Anterior cingulate cortex (tissue), 58 donors: ENCODE results near the gene ARNT2.

Source experiments
- DNase-seq, 58 donors: peaks; one replicate each; lab custom pipeline; 2025; lab: John Stamatoyannopoulos, UW

The ARNT2 gene

GRCh38 chr15:80439140-80439539, 35.0 kb downstream of the ARNT2 start:
- no peak for DNase-seq

GRCh38 chr15:80440024-80440423, 35.8 kb downstream of the ARNT2 start:
- no peak for DNase-seq

- DNase-seq: no peak
Observed at GRCh38 chr15:80441041-80441440, 36.9 kb downstream of the ARNT2 start.

GRCh38 chr15:80441714-80442113, 37.5 kb downstream of the ARNT2 start:
- DNase-seq: no peak

- DNase-seq: peak in 5 of 58 donors; percentile 24 to 56 (median 39)
Observed at GRCh38 chr15:80442728-80443403, 38.7 kb downstream of the ARNT2 start.

GRCh38 chr15:80444680-80445251, 40.6 kb downstream of the ARNT2 start:
- no peak for DNase-seq

GRCh38 chr15:80445300-80446041, 41.3 kb downstream of the ARNT2 start:
- DNase-seq: no peak

- DNase-seq: no peak
Observed at GRCh38 chr15:80447077-80447476, 42.9 kb downstream of the ARNT2 start.

GRCh38 chr15:80449825-80450224, 45.6 kb downstream of the ARNT2 start:
- DNase-seq: no peak

GRCh38 chr15:80450811-80451321, 46.7 kb downstream of the ARNT2 start:
- DNase-seq: no peak

GRCh38 chr15:80452166-80452565, 48.0 kb downstream of the ARNT2 start:
- DNase-seq: peak in 1 of 58 donors; percentile 20

- DNase-seq: no peak
Observed at GRCh38 chr15:80455051-80455648, 51.0 kb downstream of the ARNT2 start.

GRCh38 chr15:80455668-80456442, 51.7 kb downstream of the ARNT2 start:
- DNase-seq: peak in 42 of 58 donors; percentile 13 to 70 (median 36)

GRCh38 chr15:80456517-80457492, 52.6 kb downstream of the ARNT2 start:
- no peak for DNase-seq

- no peak for DNase-seq
Observed at GRCh38 chr15:80457896-80458295, 53.7 kb downstream of the ARNT2 start.

- DNase-seq: no peak
Observed at GRCh38 chr15:80458580-80458979, 54.4 kb downstream of the ARNT2 start.

GRCh38 chr15:80459380-80459779, 55.2 kb downstream of the ARNT2 start:
- DNase-seq: no peak

- peak in 1 of 58 donors; percentile 26 for DNase-seq
Observed at GRCh38 chr15:80459818-80460217, 55.6 kb downstream of the ARNT2 start.
